H1 (cell line): Measurements from ENCODE around the gene SLC66A3. TPM values are rescaled to one million over a fixed set of nuclear protein-coding genes. Genes with fewer than 3 reads are reported as not detected.

Experiments used
- CTCF ChIA-PET: fragments of 300-600 bp; sonication (Branson Sonifier 250); formaldehyde crosslinking; loops from one replicate; lab custom pipeline; 2021; ENCODE audit not compliant: partially characterized antibody; lab: Charles Lee
- POLR2A ChIA-PET: fragments of 300-600 bp; sonication (Branson Sonifier 250); formaldehyde crosslinking; loops from one replicate; lab custom pipeline; 2021; ENCODE audit warnings: inconsistent platforms; ENCODE audit not compliant: partially characterized antibody; lab: Charles Lee
- DNase-seq, 2 experiments: peaks; one replicate each; pipeline versions ENCODE4 v3.0.0 to v3.0.0-alpha.2; 2010 to 2022; ENCODE audit warnings: low spot score in 2 of 2, low read depth in 1 of 2, mixed read lengths in 1 of 2
- FAIRE-seq: peaks from 2 replicates; lab custom pipeline; 2011; peaks lifted over from hg19 to GRCh38; lab: Jason Lieb, UNC
- H2AFZ ChIP-seq: 2 replicates; pipeline ENCODE4 v1.8.1; 2012; ENCODE audit warnings: low read length, inconsistent platforms
- H2AK5ac ChIP-seq: 2 replicates; pipeline ENCODE4 v1.6.1; 2013; ENCODE audit warnings: low read depth, low read length
- H2BK120ac ChIP-seq: replicated peaks from 2 replicates; pipeline ENCODE3; 2013; ENCODE audit warnings: low read depth, low read length, inconsistent platforms
- H2BK12ac ChIP-seq: 2 replicates; pipeline ENCODE4 v1.6.1; 2013; ENCODE audit warnings: low read depth, low read length
- H2BK15ac ChIP-seq: 2 replicates; pipeline ENCODE4 v1.6.1; 2013; ENCODE audit warnings: low read length
- H2BK20ac ChIP-seq: 2 replicates; pipeline ENCODE4 v1.6.1; 2013; ENCODE audit warnings: low read length
- H2BK5ac ChIP-seq: 2 replicates; pipeline ENCODE4 v1.6.1; 2013; ENCODE audit warnings: low read depth, low read length
- H3K14ac ChIP-seq: 2 replicates; pipeline ENCODE4 v1.6.1; 2013; ENCODE audit warnings: inconsistent platforms; ENCODE audit not compliant: insufficient read length
- H3K18ac ChIP-seq: 2 replicates; pipeline ENCODE4 v1.6.1; 2013; ENCODE audit warnings: low read length; ENCODE audit errors: extremely low read depth
- H3K23ac ChIP-seq: 2 replicates; pipeline ENCODE4 v1.6.1; 2013; ENCODE audit warnings: inconsistent platforms; ENCODE audit not compliant: insufficient read length
- H3K23me2 ChIP-seq: 2 replicates; pipeline ENCODE4 v1.6.1; 2013; ENCODE audit warnings: low read depth, low read length
- H3K27ac ChIP-seq: 2 replicates; pipeline ENCODE4 v1.6.1; 2011; ENCODE audit warnings: low read depth, low read length, inconsistent platforms
- H3K27me3 ChIP-seq, 4 experiments: replicated peaks in 1 of 4; 1 replicate in 1 of 4; 2 replicates in 3 of 4; pipeline versions ENCODE4 v1.6.1 to v1.8.1; 2011 to 2013; ENCODE audit warnings: low read length in 3 of 4, mild to moderate bottlenecking in 3 of 4, inconsistent platforms in 2 of 4, mixed read lengths in 2 of 4, moderate library complexity in 1 of 4; ENCODE audit not compliant: control insufficient read depth in 3 of 4, insufficient read depth in 3 of 4; ENCODE audit errors: extremely low read depth in 1 of 4
- H3K36me3 ChIP-seq, 4 experiments: 2 replicates each; pipeline versions ENCODE4 v1.6.1 to v1.8.1; 2011 to 2013; ENCODE audit warnings: mild to moderate bottlenecking in 4 of 4, low read length in 3 of 4, moderate library complexity in 2 of 4, control low read depth in 1 of 4, inconsistent platforms in 1 of 4; ENCODE audit not compliant: insufficient read depth in 4 of 4, control insufficient read depth in 2 of 4
- H3K4ac ChIP-seq: replicated peaks from 2 replicates; pipeline ENCODE3; 2013; ENCODE audit warnings: low read length, low read depth, mixed read lengths, inconsistent platforms; ENCODE audit not compliant: insufficient read length
- H3K4me1 ChIP-seq, 4 experiments: replicated peaks in 1 of 4; 1 replicate in 1 of 4; 2 replicates in 3 of 4; pipeline versions ENCODE4 v1.6.1 to v1.8.1; 2011 to 2013; ENCODE audit warnings: low read length in 3 of 4, inconsistent platforms in 2 of 4, mixed read lengths in 1 of 4; ENCODE audit not compliant: insufficient read depth in 4 of 4, control insufficient read depth in 3 of 4
- H3K4me2 ChIP-seq, 2 experiments: 2 replicates each; pipeline versions ENCODE4 v1.6.1 to v1.8.1; 2011 to 2013; ENCODE audit warnings: low read depth in 2 of 2, low read length in 2 of 2, control low read depth in 1 of 2, inconsistent platforms in 1 of 2, mild to moderate bottlenecking in 1 of 2; ENCODE audit not compliant: insufficient read depth in 1 of 2
- H3K4me3 ChIP-seq, 4 experiments: fragments of 200-600, 300-600 bp in 1 of 4; sonication (generic), shearing (Covaris generic), sonication (Bioruptor Twin) in 1 of 4; 2 replicates each; pipeline versions ENCODE4 v1.5.1 to v1.8.1; 2011 to 2016; ENCODE audit warnings: low read length in 4 of 4, low read depth in 3 of 4, control low read depth in 2 of 4, inconsistent platforms in 2 of 4, mild to moderate bottlenecking in 2 of 4, mixed read lengths in 1 of 4, moderate library complexity in 1 of 4; ENCODE audit not compliant: insufficient read depth in 2 of 4; ENCODE audit errors: extremely low read depth in 1 of 4
- H3K56ac ChIP-seq: replicated peaks from 2 replicates; pipeline ENCODE3; 2013; ENCODE audit warnings: low read depth, mild to moderate bottlenecking, mixed read lengths, low read length, inconsistent platforms; ENCODE audit not compliant: insufficient read length
- H3K79me1 ChIP-seq: 2 replicates; pipeline ENCODE4 v1.6.1; 2013; ENCODE audit warnings: low read depth, low read length, control low read depth
- H3K79me2 ChIP-seq, 2 experiments: 2 replicates each; pipeline versions ENCODE4 v1.6.1 to v1.8.1; 2012 to 2013; ENCODE audit warnings: low read length in 2 of 2, mild to moderate bottlenecking in 2 of 2, inconsistent platforms in 1 of 2; ENCODE audit not compliant: insufficient read depth in 2 of 2, control insufficient read depth in 1 of 2
- H3K9ac ChIP-seq, 4 experiments: replicated peaks in 1 of 4; 1 replicate in 1 of 4; 2 replicates in 3 of 4; pipeline versions ENCODE4 v1.6.1 to v1.8.1; 2011 to 2013; ENCODE audit warnings: low read depth in 3 of 4, low read length in 3 of 4, control low read depth in 2 of 4, mild to moderate bottlenecking in 2 of 4, moderate library complexity in 2 of 4, inconsistent platforms in 1 of 4; ENCODE audit errors: extremely low read depth in 1 of 4
- H3K9me3 ChIP-seq, 2 experiments: 2 replicates each; pipeline versions ENCODE4 v1.6.1 to v1.8.1; 2012 to 2013; ENCODE audit warnings: mild to moderate bottlenecking in 2 of 2, moderate library complexity in 2 of 2, control low read depth in 1 of 2, inconsistent platforms in 1 of 2, low read depth in 1 of 2, low read length in 1 of 2, mixed read lengths in 1 of 2; ENCODE audit not compliant: insufficient read depth in 2 of 2
- H4K20me1 ChIP-seq, 2 experiments: replicated peaks in 1 of 2; 2 replicates each; pipeline versions ENCODE3 to v1.8.1; 2011 to 2013; ENCODE audit warnings: inconsistent platforms in 2 of 2, low read length in 2 of 2, mild to moderate bottlenecking in 1 of 2; ENCODE audit not compliant: insufficient read depth in 2 of 2, control insufficient read depth in 1 of 2
- H4K5ac ChIP-seq: 2 replicates; pipeline ENCODE4 v1.6.1; 2013; ENCODE audit warnings: low read length, low read depth, mixed read lengths, inconsistent platforms; ENCODE audit not compliant: insufficient read length
- H4K8ac ChIP-seq: 2 replicates; pipeline ENCODE4 v1.8.0; 2013; ENCODE audit warnings: mild to moderate bottlenecking, moderate library complexity, low read length, inconsistent platforms; ENCODE audit not compliant: insufficient read depth; ENCODE audit errors: extremely low read depth
- H4K91ac ChIP-seq: replicated peaks from 2 replicates; pipeline ENCODE3; 2013; ENCODE audit warnings: low read length, mixed read lengths, inconsistent platforms; ENCODE audit not compliant: insufficient read length
- CBX5 ChIP-seq: fragments of 300-800, 300-1000 bp; sonication (generic); IDR thresholded peaks from 2 replicates; pipeline ENCODE4 v1.7.1; 2016; ENCODE audit warnings: antibody characterized with exemption, low read length, low read depth
- CHD2 ChIP-seq: IDR thresholded peaks from 2 replicates; pipeline ENCODE4 v1.6.1; 2012; ENCODE audit warnings: low read length, improper control_type of control experiment
- CTBP2 ChIP-seq: IDR thresholded peaks from 2 replicates; pipeline ENCODE4 v1.7.0; 2011; ENCODE audit warnings: borderline replicate concordance, mild to moderate bottlenecking, moderate library complexity, mixed read lengths, low read length; ENCODE audit not compliant: insufficient read depth, insufficient read length
- JUND ChIP-seq: IDR thresholded peaks from 2 replicates; pipeline ENCODE4 v1.6.1; 2011; ENCODE audit warnings: mild to moderate bottlenecking, improper control_type of control experiment, low read length
- NRF1 ChIP-seq: IDR thresholded peaks from 2 replicates; pipeline ENCODE4 v1.6.1; 2011; ENCODE audit warnings: mild to moderate bottlenecking, low read depth, low read length, improper control_type of control experiment
- SUZ12 ChIP-seq: fragments of 200-600 bp; sonication (generic); IDR thresholded peaks from 2 replicates; pipeline ENCODE4 v1.6.1; 2012; ENCODE audit warnings: mild to moderate bottlenecking, inconsistent platforms, low read length, moderate library complexity, mixed read lengths
- ZNF274 ChIP-seq: IDR thresholded peaks from 2 replicates; pipeline ENCODE4 v1.7.0; 2012; ENCODE audit warnings: low read length, borderline replicate concordance; ENCODE audit errors: extremely low read depth
- WGBS, 2 experiments: shearing (Covaris generic) in 1 of 2; methylation state at CpG; one replicate each; pipeline versions ENCODE4 v1.1.6 to v1.1.7; 2013 to 2015; ENCODE audit warnings: low lambda C conversion rate in 2 of 2, mixed read lengths in 2 of 2, inconsistent platforms in 1 of 2, low coverage in 1 of 2, missing lambda C conversion rate in 1 of 2; ENCODE audit not compliant: insufficient replicate concordance in 2 of 2, insufficient coverage in 1 of 2, insufficient read length in 1 of 2; ENCODE audit errors: extremely low coverage in 1 of 2, missing lambda C conversion rate in 1 of 2; 5-methylcytosine and 5-hydroxymethylcytosine counted together
- polyA plus RNA-seq, 7 experiments: library from polyadenylated mRNA; depleted of rRNA in 3 of 7; stranded (reverse) in 5 of 7; unstranded in 2 of 7; fragments of >200 nt in 5 of 7; fragments of 200-250 nt in 2 of 7; gene quantifications; 1 replicate in 5 of 7; 2 replicates in 1 of 7; 4 replicates in 1 of 7; pipeline versions ENCODE4 v1.2.1 to v1.2.3, GENCODE V29; 2011 to 2013; ENCODE audit warnings: missing spikeins in 2 of 7, mixed read lengths in 2 of 7
- total RNA-seq: library from RNA; stranded (reverse); fragmentation: NEBNext Ultra II Directional; extraction: Animal tissue kit (Norgen Biotek cat#: 25700); gene quantifications from 2 replicates; pipeline ENCODE4 v1.2.1, GENCODE V29; 2021

The SLC66A3 gene
- total and polyA plus RNA-seq, 2 of the 8 experiments (the other 6 are each of a cell fraction or from before 2014, with no cell fraction given) = 8.7 to 27.8 TPM

GRCh38 chr2:11220445-11220844, 65.2 kb downstream of the SLC66A3 start:
- no peak overlapping the region for H2BK12ac ChIP-seq
- no peak overlapping the region for H2BK5ac ChIP-seq
- H3K27ac ChIP-seq = no peak overlapping the region
- no peaks in the 10 kb centered on the region for H3K79me2 ChIP-seq
- peaks cover 0 to 13% (median 7%) of the 10 kb centered on the region in 4 experiments; a peak in 5 of 8 replicates for H3K36me3 ChIP-seq
- CTCF ChIA-PET = no interaction called here
- H2AK5ac ChIP-seq = no peak overlapping the region
- H4K20me1 ChIP-seq = no peaks in the 10 kb centered on the region
- H3K27me3 ChIP-seq = no peaks in the 10 kb centered on the region
- no peak overlapping the region for H3K4me3 ChIP-seq
- H3K4ac ChIP-seq = no peak overlapping the region
- no peak overlapping the region for H2AFZ ChIP-seq
- no peak overlapping the region for H4K91ac ChIP-seq
- no peaks in the 10 kb centered on the region for H3K23me2 ChIP-seq
- H3K18ac ChIP-seq = no peak overlapping the region
- H3K23ac ChIP-seq = no peak overlapping the region
- H3K4me2 ChIP-seq = no peak overlapping the region
- H2BK120ac ChIP-seq = no peak overlapping the region
- no peak overlapping the region for H4K5ac ChIP-seq
- no peak for DNase-seq
- no peak overlapping the region for H3K14ac ChIP-seq
- H3K4me1 ChIP-seq = peaks cover 0 to 6% (median 2%) of the 10 kb centered on the region in 4 experiments; a peak in 3 of 7 replicates
- no peak overlapping the region for H4K8ac ChIP-seq
- H3K9me3 ChIP-seq = no peaks in the 10 kb centered on the region
- H2BK20ac ChIP-seq = no peak overlapping the region
- no peak for FAIRE-seq
- POLR2A ChIA-PET = no interaction called here
- whole genome bisulfite sequencing, 2 experiments = 87% methylated on average over 2 of the region's 2 CpGs; no CpG with 5 or more reads in 1 of the 2 experiments
- no peak overlapping the region for H3K9ac ChIP-seq
- no peak overlapping the region for H3K56ac ChIP-seq
- H2BK15ac ChIP-seq = no peak overlapping the region
- H3K79me1 ChIP-seq = no peaks in the 10 kb centered on the region
- TF ChIP-seq JUND = no peak
- TF ChIP-seq CHD2 = no peak
- TF ChIP-seq SUZ12 = no peak
- TF ChIP-seq CTBP2 = no peak
- no peak for TF ChIP-seq ZNF274
- no peak for TF ChIP-seq NRF1
- no peak for TF ChIP-seq CBX5
